HG03039 (cell line): ENCODE results near the gene BANF1.
A peak's percentile ranks its signal among the peaks of the same experiment; 100 is the strongest.

Experiments used
- ATAC-seq: cut with Tn5 transposase; IDR thresholded peaks from one replicate; pipeline ENCODE4 v1.9.1; 2021; ENCODE audit warnings: mild to moderate bottlenecking, moderate library complexity; ENCODE audit not compliant: unreplicated experiment

BANF1 gene

DNA sequence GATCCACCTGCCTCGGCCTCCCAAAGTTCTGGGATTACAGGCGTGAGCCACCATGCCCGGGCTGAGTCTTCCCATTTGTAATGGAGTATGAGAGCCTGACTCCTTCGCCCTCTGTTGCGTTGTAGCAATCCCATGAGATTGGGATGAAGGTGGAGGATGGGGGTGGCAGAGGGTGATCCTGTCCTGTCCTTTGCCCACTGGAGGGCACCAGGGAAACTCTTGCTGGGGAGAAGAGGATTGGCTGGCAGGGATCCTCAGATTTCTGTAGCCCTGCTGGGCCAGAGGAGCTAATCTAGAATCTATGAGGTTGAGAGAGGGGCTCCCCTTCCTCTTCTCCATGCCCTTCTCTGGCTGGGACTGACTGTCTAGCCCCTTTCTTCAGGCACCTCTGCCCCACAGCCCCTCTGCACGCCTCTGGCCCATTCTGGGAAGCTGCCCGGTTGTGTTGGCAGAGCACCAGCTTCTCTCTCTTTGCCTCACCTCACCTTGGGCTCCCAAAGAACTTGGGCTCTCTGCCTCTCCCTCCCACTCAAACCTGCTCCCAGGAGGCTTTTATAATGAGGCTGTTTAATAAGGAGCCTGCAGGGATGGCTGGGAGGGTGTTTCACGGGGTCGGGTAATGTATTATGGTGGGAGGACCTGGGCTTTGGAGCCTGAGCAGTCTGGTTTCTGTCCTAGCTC, 33.5 kb downstream of the BANF1 start:
- no peak for ATAC-seq

DNA sequence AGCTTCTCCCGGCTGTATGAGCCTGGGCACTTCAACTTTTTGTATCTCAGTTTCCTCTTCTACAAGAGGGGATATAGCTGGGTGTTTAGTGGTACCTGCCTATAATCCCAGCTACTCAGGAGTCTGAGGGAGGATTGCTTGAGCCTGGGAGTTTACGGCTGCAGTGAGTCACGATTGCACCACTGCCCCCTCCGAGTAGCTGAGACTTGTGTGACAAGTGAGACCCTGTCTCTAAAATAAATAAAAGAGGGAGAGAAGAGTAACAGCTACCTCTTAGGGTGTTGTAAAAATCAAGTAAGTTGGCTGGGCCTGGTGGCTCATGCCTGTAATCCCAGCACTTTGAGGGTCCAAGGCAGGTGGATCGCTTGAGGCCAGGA, 34.0 kb downstream of the BANF1 start:
- no peak for ATAC-seq

DNA sequence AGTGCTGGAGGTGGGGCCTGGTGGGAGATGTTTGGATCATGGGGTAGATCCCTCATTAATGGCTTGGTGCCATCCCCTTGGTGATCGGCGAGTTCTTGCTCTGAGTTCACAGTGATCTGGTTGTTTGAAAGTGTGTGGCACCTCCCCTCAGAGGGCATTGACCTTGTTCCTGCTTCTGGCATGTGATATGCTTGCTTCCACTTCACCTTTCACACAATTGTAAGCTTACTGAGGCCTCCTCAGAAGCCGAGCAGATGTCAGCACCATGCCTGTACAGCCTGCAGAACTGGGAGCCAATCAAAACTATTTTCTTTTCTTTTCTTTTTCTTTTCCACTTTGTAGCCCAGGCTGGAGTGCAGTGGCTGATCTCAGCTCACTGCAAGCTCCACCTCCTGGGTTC, 35.0 kb downstream of the BANF1 start:
- no peak for ATAC-seq

GRCh38 chr11:66039765-66040164, 37.5 kb downstream of the BANF1 start:
- no peak for ATAC-seq

DNA sequence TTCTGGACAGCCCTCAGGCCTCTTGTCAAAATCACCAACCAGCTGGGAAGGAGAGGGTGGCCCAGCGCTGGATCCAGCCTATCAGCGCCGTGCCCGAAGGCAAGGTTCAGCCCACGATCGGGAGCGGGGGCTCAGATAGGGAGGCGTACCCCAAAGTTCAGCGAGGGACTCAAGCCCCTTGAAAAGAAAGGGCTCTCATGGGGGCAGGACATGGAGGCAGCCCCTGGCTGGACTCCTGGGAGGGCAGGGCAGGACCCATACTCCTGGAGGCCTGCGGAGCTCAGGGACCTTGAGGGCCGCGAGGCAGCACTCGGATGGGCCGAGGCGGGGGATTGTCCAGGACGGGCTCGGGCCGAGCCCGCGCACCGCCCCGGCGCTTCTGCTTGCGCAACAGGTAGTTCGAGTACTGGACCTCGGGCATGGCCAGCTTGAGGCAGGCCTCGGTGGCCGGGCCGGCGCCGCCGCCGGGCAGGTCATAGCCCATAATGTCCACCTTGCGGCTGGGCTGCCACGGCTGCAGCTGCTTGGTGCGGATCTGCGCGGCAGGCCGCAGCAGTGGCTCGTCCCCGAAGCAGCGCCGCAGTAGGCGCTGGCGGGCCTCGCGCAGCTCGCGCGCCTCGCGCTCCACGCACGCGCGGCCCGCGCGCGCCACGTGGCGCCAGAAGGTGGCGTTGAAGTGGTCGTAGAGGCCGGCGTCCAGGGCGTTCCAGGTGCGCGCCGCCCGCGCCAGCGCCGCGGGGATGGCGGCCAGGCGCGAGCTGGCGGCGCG, 40.1 kb downstream of the BANF1 start:
- no peak for ATAC-seq

GRCh38 chr11:66042996-66043906, 40.9 kb downstream of the BANF1 start:
- ATAC-seq = no peak

- no peak for ATAC-seq
Measured at GRCh38 chr11:66044757-66045156, 42.5 kb downstream of the BANF1 start.

- no peak for ATAC-seq
Measured at GRCh38 chr11:66045177-66045639, 42.9 kb downstream of the BANF1 start.

- no peak for ATAC-seq
Measured at GRCh38 chr11:66046901-66047300, 44.6 kb downstream of the BANF1 start.

- ATAC-seq = no peak
Measured at GRCh38 chr11:66047541-66048365, 45.5 kb downstream of the BANF1 start.

DNA sequence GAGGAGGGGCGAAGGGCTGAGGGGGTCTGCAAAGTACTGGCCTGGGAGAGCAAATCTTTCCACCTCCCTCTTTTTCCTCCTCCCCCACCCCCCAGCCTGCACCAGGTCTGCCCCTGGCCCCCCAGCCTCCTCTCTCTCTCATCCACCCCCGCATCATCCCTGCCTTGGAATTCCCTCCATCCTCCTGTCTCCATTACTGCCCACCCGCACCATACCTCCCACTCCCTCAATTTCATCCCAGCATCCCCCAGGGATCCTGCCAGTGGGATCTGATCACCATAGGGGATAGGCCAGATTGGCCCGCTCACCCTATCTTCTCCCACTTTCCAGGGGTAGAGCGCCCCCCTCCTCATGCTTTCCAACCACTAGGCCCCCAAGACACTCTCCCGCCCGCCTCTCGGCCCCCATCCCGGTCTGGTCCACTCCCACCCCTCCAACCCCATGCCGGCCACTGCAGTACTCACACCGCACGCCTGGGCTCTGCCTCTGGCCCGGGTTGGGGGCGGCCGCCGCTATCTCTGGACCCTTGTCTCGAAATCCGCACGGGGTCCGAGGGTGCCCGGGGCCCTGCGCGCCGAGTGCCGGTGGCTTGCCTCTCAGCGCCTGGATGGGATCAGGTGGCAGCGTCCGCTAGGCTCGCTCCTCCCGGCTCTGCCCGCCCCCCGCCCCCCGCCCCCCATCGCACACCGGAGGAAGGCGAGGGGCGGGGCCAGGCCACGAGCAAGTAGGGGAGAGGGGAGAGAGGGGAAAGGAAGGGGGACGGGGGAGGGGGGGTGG, 46.4 kb downstream of the BANF1 start, which contains the start of gene GAL3ST3:
GAL3ST3 (minus strand) TSS at position 615 of the 777 bp plus-strand sequence. CDS start 3,746 bp downstream, outside the sequence.
- ATAC-seq = no peak

- no peak for ATAC-seq
Measured at GRCh38 chr11:66050581-66051231, 48.4 kb downstream of the BANF1 start.

DNA sequence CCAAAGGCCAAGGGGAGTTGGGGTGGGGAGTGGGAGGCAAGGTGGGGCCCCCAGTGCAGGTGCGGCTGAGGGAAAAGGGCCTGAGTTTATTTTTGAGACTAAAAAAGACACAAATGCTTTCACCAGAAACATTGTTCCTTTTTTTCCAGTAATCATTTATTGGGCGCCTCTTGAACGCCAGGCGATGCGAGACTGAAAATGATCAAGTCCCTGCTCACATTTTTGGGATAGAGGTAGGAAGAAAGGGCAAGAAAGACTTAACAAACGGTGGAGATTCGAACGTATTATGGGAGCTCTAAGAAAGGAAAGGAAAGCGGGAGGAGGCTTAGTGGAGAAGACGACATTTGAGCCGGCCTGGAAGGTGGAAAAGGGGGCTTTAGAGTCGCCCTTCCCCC, 49.1 kb downstream of the BANF1 start:
- no peak for ATAC-seq

DNA sequence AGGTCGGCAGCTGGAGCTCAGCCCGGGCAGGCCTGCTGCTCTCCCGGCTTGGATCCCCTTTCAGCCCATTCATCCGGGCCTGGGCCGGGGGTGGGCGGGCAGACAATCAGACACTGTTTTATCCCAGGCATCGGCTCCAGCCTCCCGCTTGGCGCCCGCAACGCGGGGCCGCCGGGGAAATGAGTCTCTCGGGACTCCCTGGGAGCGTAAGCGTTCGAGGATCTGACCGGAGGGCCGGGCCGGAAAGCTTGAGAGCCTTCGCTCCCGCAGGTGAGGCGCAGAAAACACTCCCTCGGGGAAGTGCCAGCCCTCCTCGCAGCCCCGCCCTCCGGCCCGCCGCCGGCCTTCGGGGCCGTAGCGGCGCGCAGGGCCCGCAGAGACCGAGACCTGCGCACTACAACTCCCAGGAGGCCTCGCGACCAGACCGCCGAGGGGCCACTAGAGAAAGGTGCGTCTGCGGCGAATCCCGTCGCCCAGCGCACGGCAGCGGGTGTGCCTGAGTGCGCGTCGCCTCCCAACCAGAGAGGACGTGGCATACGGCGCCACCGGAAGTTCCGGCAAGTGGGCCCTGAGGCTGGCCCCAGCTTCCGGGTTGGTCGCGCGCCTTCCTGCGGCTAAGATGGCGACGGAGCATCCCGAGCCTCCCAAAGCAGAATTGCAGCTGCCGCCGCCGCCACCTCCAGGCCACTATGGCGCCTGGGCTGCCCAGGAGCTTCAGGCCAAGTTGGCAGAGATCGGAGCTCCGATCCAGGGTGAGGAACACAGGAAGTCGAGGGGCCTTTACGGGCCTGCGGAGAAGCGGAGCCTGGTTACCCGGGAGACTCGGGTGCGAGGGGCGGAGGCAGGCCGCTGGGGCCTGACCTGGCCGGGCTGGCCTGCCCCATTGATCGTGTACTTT, 49.7 kb downstream of the BANF1 start, which contains the start of gene SF3B2:
SF3B2 (plus strand) TSS at position 599 of the 898 bp plus-strand sequence; CDS start at position 620, 21 bp downstream.
- peak; percentile 88 for ATAC-seq

- ATAC-seq = no peak
Measured at GRCh38 chr11:66052664-66052982, 50.3 kb downstream of the BANF1 start.
